8988T (cell line): ENCODE data around the gene PHGDH.
"Not testable (repeated sequence)": the region's sequence is repeated elsewhere in the genome, so short reads cannot be mapped to it uniquely, and the experiment has no call there.

Source experiments
- DNase-seq: peaks from one replicate; pipeline ENCODE4 v3.0.0; 2011

PHGDH gene

GRCh38 chr1:119711804-119712341, at the start of gene PHGDH:
PHGDH (plus strand) TSS chr1:119711934; CDS start chr1:119712023, 89 bp downstream.
- DNase-seq, result peak; percentile 61

DNA sequence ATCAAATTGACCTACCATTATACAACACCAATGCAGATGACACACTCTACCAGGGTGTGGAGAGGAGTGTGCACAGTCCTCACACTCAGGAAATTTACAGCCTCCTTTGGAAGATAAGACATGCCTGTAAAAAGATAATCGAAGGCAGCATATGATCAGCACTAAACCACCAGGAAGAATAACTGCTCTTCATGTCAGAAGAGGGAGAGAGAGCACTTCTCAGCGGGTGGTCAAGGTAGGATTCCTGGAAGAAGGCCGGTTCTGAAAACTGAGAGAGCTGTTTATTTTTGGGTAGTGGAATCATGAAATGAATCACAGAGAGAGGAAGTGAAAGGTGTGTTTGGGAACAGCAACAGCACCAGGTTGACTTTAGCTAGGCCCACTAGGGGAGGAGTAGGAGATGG, 49.7 kb upstream of the PHGDH start:
- DNase-seq, result no peak

DNA sequence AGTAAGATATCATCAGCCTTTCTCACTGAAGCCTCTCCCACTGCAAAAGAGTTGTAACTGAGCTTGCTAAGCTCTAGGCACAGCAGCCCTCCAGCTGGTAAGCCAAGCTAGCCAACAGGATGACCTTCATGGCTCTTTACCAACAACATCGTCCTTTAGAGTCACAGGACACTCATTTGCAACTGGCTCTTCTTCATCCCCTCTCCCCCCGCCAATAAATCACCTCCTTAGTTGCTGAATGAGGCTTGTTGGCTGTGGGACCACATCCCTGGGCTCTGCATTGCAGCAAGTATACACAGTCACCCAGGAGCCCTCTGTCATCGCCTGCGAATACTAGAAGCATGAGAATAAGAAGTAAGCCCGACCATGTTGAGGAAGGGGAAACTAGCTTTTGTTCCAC, 47.7 kb upstream of the PHGDH start:
- DNase-seq, result no peak

- no peak for DNase-seq
These were observed 44.6 kb upstream of the PHGDH start for GRCh38 chr1:119667173-119667572.

- DNase-seq, result no peak
These were observed 40.8 kb upstream of the PHGDH start for GRCh38 chr1:119670898-119671297.

DNA sequence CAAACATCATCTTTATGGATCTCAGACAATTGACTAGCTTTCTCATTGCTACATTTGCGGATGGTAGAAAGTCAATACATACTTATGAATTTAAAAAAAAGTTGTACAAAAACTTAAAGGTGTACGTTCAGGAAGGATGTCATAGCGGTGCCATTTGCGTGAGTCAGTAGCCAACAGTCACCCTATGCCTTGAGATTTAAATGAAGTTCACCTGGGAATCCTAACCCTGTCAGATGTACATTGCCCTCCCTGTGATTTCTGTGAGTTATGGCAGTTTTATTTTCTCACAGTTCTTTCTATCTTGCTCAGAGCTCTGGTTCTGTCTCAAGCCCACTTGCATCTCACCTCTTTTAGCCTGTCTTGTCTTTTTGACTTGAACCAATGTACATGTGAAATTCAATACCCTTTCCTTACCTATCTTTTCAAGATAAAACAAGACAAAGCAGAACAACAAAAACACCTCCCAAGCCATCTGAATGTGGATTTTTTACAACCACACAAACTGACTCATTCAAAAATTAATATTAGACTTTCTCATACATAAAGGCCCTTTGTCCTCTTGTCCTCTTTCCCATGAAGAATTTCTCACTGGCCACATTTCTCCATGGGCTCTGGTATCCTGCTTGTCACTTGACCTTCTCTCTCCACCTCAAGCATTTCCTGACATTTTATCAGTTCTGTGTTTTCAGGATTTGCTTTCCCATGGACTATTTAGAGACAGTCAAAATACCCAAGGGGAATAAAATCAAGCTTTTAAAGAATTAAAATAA, 38.4 kb upstream of the PHGDH start:
- DNase-seq, result no peak

DNA sequence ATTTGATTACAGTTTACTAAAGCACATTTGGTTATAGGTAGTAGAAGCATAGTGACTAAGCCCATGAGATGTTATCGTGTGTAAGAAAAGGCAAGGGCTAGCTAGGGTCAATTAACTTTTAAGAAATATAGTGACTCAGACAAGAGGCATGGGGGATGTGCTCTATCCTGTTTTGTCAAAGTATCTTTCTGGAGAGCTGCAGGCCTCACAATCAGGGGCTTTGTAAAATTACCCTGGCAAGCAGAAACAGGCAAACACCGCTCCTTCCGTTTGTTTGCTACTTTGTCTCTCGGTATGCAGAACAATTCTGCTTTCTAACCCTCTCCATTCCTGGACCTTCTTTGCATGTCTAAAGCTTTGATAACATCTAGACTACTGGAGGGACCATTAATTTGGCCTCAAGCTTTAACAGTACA, 37.6 kb upstream of the PHGDH start:
- DNase-seq, result no peak

DNA sequence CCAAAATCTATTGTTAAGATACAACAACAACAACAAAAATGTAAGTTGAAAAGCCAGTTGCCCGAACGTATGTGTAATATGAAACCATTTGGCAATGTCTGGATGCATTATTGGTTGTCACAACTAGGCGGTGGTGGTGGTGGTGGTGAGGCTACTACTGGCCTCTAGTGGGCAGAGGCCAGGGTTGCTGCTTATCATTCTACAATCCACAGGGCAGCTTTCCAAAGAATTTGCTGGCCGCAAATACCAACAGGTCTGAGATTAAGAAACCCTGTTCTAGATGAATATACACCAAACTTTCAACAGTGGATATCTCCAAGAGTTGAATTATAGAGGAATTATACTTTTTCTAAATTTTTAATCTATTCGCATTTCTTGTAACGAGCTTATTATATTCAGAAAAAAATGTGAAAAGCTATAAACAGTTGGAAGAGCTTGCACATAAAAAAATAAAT, 36.9 kb upstream of the PHGDH start:
- DNase-seq, result no peak

GRCh38 chr1:119675349-119676345, 36.1 kb upstream of the PHGDH start:
- peak; percentile 17 for DNase-seq

DNA sequence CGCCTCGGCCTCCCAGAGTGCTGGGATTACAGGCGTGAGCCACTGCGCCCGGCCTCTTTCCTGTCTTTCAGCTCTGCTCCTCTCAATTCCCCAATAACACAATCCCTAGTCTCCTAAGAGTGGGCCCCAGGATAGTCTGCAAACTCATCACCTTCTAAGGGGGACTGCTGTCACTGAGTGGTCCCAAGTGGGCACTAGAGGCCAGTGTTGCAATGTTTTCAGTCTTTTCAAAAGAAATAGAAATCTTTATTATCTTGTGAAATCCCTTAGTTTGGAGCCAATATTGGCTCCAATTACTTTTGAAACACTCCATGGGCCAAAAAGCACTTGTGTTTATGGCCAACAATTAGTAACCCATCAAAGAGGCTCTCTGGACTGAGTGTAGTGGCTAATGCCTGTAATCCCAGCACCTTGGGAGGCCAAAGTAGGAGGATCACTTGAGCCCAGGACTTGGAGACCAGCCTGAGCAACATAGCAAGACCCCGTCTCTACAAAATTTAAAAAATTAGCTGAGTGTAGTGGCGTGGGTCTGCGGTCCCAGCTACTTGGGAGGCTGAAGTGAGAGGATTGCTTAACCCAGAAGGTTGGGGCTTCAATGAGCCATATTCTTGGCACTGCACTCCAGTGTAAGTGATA, 35.0 kb upstream of the PHGDH start:
- DNase-seq, result no peak

DNA sequence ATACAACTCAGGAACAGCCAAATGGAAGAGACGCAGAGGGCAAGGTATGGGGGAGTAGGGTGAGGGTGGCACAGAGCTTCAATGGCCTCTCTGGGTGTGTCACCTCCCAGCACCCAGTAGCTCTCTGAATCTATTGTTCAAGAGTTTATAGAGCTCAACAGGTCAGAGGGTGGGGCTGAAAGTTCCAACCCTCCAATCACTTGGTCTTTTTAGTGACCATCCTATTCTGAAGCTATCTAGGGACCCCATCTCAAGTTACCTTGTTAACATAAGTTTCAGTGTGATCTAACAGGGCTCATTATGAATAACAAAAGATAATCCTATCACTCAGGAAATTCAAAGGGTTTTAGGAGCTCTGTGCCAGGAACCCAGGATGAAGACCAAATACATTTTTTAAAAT, 32.5 kb upstream of the PHGDH start:
- no peak for DNase-seq

GRCh38 chr1:119680193-119680592, 31.5 kb upstream of the PHGDH start:
- DNase-seq, result no peak

DNA sequence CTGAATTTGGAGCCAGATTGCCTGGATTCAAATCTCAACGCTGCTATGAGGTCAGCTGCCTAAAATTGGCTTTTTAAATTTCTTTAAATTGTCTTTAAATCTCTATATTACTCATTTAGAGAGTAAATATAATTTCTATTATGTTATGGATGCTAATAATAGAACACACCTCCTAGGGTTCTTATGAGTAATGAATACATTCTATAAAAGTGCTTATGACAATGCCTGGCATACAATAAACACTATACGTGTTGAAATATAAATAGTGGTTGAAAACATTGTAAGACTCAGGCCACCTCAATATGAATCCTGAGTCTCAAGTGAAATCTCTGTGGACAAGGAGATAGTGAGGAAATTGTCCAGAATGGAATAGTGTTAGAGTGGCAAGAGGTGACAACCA, 31.0 kb upstream of the PHGDH start:
- DNase-seq, result no peak

DNA sequence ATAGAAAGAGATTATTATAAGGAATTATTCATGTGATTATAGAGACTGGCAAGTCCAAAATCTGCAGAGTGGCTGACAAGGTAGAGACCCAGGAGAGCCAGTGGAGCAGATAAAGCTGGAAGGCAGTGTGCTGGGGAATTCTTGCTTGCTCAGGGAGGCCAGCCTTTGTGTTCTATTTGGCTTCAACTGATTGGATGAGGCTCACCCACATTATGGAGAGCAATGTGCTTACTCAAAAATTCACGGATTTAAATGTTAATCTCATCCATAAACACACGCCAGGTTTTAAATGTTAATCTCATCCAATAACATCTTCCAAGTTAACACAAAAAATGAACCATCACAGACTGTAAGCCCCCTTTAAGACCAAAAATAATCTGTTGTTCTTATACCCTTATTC, 30.2 kb upstream of the PHGDH start:
- no peak for DNase-seq

GRCh38 chr1:119682141-119682540, 29.6 kb upstream of the PHGDH start:
- no peak for DNase-seq

GRCh38 chr1:119683893-119684292, 27.8 kb upstream of the PHGDH start:
- DNase-seq, result no peak

- no peak for DNase-seq
These were observed 25.1 kb upstream of the PHGDH start for GRCh38 chr1:119686661-119687060.

DNA sequence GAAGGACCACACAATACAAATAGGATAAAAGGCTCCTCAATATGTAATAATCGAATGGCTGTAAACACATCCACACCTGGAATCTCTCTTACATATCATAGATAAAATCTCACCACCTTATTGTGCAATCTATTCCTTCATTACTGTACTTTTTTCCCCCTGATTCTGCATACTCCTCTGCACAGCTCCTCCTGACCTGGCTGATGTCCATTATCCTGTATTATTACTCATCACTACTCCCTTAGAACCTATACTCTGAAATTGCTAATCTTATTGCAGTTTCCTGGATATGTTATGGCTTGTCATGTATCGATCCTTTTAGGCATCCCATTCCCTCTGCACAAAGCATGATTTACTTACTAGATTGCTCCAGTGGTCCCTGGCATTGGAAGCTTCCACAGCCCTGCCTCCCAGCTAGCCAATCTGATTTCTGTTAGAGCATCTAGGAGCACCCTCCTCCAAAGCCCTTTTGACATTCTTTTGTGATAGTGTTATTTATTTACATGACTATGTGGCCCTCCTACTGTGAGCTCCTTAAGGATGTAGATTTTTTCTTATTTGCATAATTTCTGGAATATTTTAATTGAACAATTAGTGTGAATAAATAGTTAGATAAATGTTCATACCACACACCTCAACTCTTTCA, 24.2 kb upstream of the PHGDH start:
- DNase-seq, result no peak

GRCh38 chr1:119688810-119689209, 22.9 kb upstream of the PHGDH start:
- no peak for DNase-seq

- DNase-seq, result no peak
These were observed 22.2 kb upstream of the PHGDH start for GRCh38 chr1:119689511-119689910.

DNA sequence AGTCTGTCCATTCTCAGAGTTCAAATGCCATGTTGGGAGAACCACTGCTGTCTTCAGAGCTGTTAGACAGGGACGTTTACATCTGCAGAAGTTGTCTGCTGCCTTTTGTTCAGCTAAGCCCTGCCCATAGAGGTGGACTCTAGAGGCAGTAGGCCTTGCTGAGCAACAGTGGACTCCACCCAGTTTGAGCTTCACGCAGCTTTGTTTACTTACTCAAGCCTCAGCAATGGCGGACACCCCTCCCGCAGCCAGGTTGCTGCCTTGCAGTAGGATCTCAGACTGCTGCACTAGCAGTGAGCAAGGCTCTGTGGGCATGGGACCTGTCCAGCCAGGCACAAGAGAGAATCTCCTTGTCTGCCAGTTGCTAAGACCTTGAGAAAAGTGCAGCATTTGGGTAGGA, 14.9 kb upstream of the PHGDH start:
- DNase-seq, result not testable (repeated sequence)

DNA sequence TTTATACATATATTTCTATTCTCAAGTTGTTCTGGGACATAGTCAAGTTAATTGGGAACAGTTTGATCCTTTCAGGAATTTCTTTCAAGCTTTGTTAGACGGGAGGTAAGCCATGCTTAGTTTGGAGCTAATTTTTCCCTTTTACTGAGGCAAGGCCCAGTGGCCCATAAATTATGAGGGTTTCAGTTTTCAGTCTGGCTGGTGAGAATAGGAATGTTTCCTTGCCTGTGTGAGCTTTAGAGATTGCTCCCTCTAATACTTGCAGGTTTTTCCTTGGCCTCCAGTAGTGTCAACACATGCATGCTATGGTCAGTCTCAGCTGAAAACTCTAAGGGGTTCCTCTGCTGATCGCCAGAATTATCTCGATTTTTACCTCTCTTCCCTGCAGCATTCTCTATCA, 14.1 kb upstream of the PHGDH start:
- DNase-seq, result no peak

DNA sequence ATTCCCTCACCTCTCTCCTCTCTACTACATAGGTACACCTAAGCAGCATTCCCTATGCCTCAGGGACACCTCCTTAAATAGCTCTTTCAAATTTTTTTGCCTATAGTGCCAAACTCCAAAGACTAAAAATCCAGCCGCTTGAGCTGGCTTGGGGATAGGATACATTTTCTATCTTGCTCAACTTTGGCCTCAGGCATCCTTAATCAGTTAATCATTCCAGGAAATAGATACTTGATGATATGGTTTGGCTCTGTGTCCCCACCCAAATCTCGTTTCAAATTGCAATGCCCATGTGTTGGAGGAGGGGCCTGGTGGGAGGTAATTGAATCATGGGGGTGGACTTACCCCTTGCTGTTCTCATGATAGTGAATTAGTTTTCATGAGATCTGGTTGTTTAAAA, 11.4 kb upstream of the PHGDH start:
- DNase-seq, result no peak
